HepG2 (cell line): ENCODE results near the gene SH3PXD2A. TPM values are rescaled to one million over a fixed set of nuclear protein-coding genes. Genes with fewer than 3 reads are reported as not detected.

Source experiments
- EHMT2 ChIP-seq: fragments of 200-600 bp; sonication (generic); IDR thresholded peaks from 2 replicates; pipeline ENCODE4 v1.7.0; 2017; ENCODE audit warnings: antibody characterized with exemption, low read depth, low read length, borderline replicate concordance
- ELF1 ChIP-seq: sonication (generic); formaldehyde crosslinking; IDR thresholded peaks from 2 replicates; pipeline ENCODE4 v1.4.0; 2020; ENCODE audit warnings: missing genetic modification reagents
- LCORL ChIP-seq, 2 experiments: fragments of 450-650 bp in 1 of 2; sonication (generic) in 1 of 2; formaldehyde crosslinking in 1 of 2; IDR thresholded peaks; 2 replicates each; pipeline versions ENCODE4 v1.5.0 to v1.6.1; 2017 to 2020; ENCODE audit warnings: antibody characterized with exemption in 1 of 2, missing genetic modification reagents in 1 of 2
- MTA1 ChIP-seq: sonication (generic); formaldehyde crosslinking; IDR thresholded peaks from 2 replicates; pipeline ENCODE4 v1.4.0; 2020; ENCODE audit warnings: missing genetic modification reagents, mild to moderate bottlenecking, borderline replicate concordance
- ZBTB1 ChIP-seq: sonication (generic); formaldehyde crosslinking; IDR thresholded peaks from 2 replicates; pipeline ENCODE4 v1.4.0; 2020; ENCODE audit warnings: missing genetic modification reagents, borderline replicate concordance
- ZNF101 ChIP-seq: sonication (generic); formaldehyde crosslinking; IDR thresholded peaks from 2 replicates; pipeline ENCODE4 v1.4.0; 2020; ENCODE audit warnings: mild to moderate bottlenecking, low read depth, missing genetic modification reagents, borderline replicate concordance
- ZNF256 ChIP-seq: sonication (generic); formaldehyde crosslinking; conservative IDR thresholded peaks from 2 replicates; pipeline ENCODE4 v1.4.0; 2020; ENCODE audit warnings: missing genetic modification reagents
- ZNF547 ChIP-seq: sonication (generic); formaldehyde crosslinking; IDR thresholded peaks from 2 replicates; pipeline ENCODE4 v1.5.1; 2020; ENCODE audit warnings: mild to moderate bottlenecking, missing genetic modification reagents
- ZNF749 ChIP-seq: sonication (generic); formaldehyde crosslinking; IDR thresholded peaks from 2 replicates; pipeline ENCODE4 v1.8.0; 2022; ENCODE audit warnings: mild to moderate bottlenecking, missing genetic modification reagents, moderate library complexity, borderline replicate concordance
- ZSCAN22 ChIP-seq: sonication (generic); formaldehyde crosslinking; IDR thresholded peaks from 2 replicates; pipeline ENCODE4 v1.4.0; 2020; ENCODE audit warnings: mild to moderate bottlenecking, missing genetic modification reagents
- polyA plus RNA-seq, 8 experiments: library from polyadenylated mRNA; depleted of rRNA in 3 of 8; stranded (reverse) in 7 of 8; unstranded in 1 of 8; fragments of >200 nt; fragmentation: Illumina TruSeq in 4 of 8; extraction: Trizol in 4 of 8; gene quantifications; 2 replicates each; pipeline versions ENCODE4 v1.2.1 to v1.2.3, GENCODE V29; 2011 to 2016; ENCODE audit warnings: low read depth in 4 of 8, missing spikeins in 1 of 8, mixed read lengths in 1 of 8; ENCODE audit not compliant: insufficient read depth in 1 of 8
- total RNA-seq, 5 experiments: library from RNA; depleted of rRNA; stranded (reverse); fragments of >200 nt; fragmentation: Illumina TruSeq; extraction: Trizol; gene quantifications; 2 replicates each; pipeline ENCODE4 v1.2.3, GENCODE V29; 2016; ENCODE audit warnings: low read depth in 1 of 5
- TF ChIP-seq, protein P1 (sequence below): sonication (generic); formaldehyde crosslinking; IDR thresholded peaks from 2 replicates; pipeline ENCODE4 v1.4.0; 2020; ENCODE audit warnings: mild to moderate bottlenecking, missing genetic modification reagents
- TF ChIP-seq, protein P2 (sequence below): sonication (generic); formaldehyde crosslinking; conservative IDR thresholded peaks from 2 replicates; pipeline ENCODE4 v1.4.0; 2020; ENCODE audit warnings: missing genetic modification reagents
- TF ChIP-seq, protein P3 (sequence below): sonication (generic); formaldehyde crosslinking; IDR thresholded peaks from 2 replicates; pipeline ENCODE4 v1.5.0; 2020; ENCODE audit warnings: mild to moderate bottlenecking, low read depth, missing genetic modification reagents, borderline replicate concordance
- TF ChIP-seq, protein P4 (sequence below): sonication (generic); formaldehyde crosslinking; IDR thresholded peaks from 2 replicates; pipeline ENCODE4 v1.4.0; 2020; ENCODE audit warnings: missing genetic modification reagents; ENCODE audit errors: not compliant biosample characterization
- TF ChIP-seq, protein P5 (sequence below), 2 experiments: sonication (generic) in 1 of 2; formaldehyde crosslinking in 1 of 2; IDR thresholded peaks; 2 replicates each; pipeline versions ENCODE4 v1.5.1 to v1.6.1; 2011 to 2020; ENCODE audit warnings: borderline replicate concordance in 1 of 2, low read depth in 1 of 2, low read length in 1 of 2, mild to moderate bottlenecking in 1 of 2, missing genetic modification reagents in 1 of 2, moderate library complexity in 1 of 2

SH3PXD2A gene
- total and polyA plus RNA-seq, 2 of the 13 experiments (the other 11 are each of a cell fraction or from before 2014, with no cell fraction given), result 11.1 to 11.3 TPM

DNA sequence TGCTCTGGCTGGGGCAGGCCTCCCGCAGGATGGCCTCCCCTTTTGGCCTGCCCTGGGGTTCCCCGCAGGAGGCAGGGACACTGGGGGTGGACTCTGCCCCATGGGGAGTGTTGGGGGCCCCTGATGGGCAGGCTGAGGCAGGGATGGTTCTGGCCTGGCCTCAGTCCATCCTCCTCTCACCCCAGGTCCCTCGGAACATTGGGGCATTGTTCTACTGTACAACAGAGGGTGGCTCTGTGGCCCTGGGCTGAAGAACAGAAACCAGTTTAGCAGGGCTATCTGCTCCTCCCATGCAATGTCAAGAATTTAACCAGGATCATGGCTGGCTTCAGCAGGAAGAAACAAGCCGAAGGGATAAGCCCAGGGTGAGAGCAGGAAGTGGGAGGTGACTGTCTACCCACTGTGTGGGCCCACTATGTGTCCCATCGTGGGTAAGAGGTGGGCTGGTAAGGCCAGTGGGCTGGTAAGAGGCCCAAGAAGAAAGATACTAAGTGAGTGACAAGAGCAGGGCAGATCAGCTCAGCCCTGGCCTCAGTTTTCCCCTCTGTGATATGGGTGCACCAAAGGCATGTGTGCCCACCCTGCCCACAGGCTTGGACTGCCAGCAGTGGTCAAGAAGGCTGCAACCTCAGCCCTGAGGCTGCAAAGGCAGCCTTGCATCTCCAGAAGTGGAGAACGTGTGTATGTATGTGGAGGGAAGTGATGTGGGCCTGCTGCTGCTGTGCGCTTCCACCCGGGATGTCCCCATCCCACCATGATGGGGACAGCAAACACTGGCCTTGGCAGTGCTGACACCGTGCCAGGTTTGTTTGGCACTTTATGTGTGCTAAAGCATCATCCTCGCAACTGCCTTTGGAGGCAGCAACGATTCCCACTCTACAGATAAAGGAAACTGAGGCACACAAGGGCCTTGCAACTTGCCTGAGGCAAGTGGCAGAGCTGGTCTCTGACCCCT, 138.9 kb downstream of the SH3PXD2A start (continued):
- TF ChIP-seq, protein P1, sequence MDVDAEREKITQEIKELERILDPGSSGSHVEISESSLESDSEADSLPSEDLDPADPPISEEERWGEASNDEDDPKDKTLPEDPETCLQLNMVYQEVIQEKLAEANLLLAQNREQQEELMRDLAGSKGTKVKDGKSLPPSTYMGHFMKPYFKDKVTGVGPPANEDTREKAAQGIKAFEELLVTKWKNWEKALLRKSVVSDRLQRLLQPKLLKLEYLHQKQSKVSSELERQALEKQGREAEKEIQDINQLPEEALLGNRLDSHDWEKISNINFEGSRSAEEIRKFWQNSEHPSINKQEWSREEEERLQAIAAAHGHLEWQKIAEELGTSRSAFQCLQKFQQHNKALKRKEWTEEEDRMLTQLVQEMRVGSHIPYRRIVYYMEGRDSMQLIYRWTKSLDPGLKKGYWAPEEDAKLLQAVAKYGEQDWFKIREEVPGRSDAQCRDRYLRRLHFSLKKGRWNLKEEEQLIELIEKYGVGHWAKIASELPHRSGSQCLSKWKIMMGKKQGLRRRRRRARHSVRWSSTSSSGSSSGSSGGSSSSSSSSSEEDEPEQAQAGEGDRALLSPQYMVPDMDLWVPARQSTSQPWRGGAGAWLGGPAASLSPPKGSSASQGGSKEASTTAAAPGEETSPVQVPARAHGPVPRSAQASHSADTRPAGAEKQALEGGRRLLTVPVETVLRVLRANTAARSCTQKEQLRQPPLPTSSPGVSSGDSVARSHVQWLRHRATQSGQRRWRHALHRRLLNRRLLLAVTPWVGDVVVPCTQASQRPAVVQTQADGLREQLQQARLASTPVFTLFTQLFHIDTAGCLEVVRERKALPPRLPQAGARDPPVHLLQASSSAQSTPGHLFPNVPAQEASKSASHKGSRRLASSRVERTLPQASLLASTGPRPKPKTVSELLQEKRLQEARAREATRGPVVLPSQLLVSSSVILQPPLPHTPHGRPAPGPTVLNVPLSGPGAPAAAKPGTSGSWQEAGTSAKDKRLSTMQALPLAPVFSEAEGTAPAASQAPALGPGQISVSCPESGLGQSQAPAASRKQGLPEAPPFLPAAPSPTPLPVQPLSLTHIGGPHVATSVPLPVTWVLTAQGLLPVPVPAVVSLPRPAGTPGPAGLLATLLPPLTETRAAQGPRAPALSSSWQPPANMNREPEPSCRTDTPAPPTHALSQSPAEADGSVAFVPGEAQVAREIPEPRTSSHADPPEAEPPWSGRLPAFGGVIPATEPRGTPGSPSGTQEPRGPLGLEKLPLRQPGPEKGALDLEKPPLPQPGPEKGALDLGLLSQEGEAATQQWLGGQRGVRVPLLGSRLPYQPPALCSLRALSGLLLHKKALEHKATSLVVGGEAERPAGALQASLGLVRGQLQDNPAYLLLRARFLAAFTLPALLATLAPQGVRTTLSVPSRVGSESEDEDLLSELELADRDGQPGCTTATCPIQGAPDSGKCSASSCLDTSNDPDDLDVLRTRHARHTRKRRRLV (CRISPR knock-in tag), result no peak
- peak; percentile 57; the same call in 1 of the 2 replicates for TF ChIP-seq ELF1 (CRISPR knock-in tag)
- TF ChIP-seq ZNF256 (CRISPR knock-in tag), result no peak
- TF ChIP-seq, protein P2, sequence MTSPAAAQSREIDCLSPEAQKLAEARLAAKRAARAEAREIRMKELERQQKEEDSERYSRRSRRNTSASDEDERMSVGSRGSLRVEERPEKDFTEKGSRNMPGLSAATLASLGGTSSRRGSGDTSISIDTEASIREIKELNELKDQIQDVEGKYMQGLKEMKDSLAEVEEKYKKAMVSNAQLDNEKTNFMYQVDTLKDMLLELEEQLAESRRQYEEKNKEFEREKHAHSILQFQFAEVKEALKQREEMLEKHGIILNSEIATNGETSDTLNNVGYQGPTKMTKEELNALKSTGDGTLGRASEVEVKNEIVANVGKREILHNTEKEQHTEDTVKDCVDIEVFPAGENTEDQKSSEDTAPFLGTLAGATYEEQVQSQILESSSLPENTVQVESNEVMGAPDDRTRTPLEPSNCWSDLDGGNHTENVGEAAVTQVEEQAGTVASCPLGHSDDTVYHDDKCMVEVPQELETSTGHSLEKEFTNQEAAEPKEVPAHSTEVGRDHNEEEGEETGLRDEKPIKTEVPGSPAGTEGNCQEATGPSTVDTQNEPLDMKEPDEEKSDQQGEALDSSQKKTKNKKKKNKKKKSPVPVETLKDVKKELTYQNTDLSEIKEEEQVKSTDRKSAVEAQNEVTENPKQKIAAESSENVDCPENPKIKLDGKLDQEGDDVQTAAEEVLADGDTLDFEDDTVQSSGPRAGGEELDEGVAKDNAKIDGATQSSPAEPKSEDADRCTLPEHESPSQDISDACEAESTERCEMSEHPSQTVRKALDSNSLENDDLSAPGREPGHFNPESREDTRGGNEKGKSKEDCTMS (CRISPR knock-in tag), result no peak
- TF ChIP-seq, protein P3, sequence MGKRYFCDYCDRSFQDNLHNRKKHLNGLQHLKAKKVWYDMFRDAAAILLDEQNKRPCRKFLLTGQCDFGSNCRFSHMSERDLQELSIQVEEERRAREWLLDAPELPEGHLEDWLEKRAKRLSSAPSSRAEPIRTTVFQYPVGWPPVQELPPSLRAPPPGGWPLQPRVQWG (CRISPR knock-in tag), result no peak
- no peak for TF ChIP-seq ZNF101 (CRISPR knock-in tag)
- TF ChIP-seq, protein P4, sequence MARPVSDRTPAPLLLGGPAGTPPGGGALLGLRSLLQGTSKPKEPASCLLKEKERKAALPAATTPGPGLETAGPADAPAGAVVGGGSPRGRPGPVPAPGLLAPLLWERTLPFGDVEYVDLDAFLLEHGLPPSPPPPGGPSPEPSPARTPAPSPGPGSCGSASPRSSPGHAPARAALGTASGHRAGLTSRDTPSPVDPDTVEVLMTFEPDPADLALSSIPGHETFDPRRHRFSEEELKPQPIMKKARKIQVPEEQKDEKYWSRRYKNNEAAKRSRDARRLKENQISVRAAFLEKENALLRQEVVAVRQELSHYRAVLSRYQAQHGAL (CRISPR knock-in tag), result no peak
- TF ChIP-seq, protein P5, sequence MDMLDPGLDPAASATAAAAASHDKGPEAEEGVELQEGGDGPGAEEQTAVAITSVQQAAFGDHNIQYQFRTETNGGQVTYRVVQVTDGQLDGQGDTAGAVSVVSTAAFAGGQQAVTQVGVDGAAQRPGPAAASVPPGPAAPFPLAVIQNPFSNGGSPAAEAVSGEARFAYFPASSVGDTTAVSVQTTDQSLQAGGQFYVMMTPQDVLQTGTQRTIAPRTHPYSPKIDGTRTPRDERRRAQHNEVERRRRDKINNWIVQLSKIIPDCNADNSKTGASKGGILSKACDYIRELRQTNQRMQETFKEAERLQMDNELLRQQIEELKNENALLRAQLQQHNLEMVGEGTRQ (IDR thresholded peaks at IDR 0.05; ENCODE audit: low read depth, low read length), result no peak
- TF ChIP-seq, protein P5 (CRISPR knock-in tag; IDR thresholded peaks at IDR 0.05; ENCODE audit: borderline replicate concordance), result no peak
- TF ChIP-seq MTA1 (CRISPR knock-in tag), result no peak
- no peak for TF ChIP-seq LCORL (IDR thresholded peaks at IDR 0.05)
- peak; percentile 36; the same call in 1 of the 2 replicates for TF ChIP-seq LCORL (CRISPR knock-in tag; IDR thresholded peaks at IDR 0.05)
- no peak for TF ChIP-seq ZSCAN22 (CRISPR knock-in tag)
- no peak for TF ChIP-seq EHMT2
- TF ChIP-seq ZNF547 (CRISPR knock-in tag), result peak; percentile 68; the same call in 1 of the 2 replicates
- no peak for TF ChIP-seq ZBTB1 (CRISPR knock-in tag)
- TF ChIP-seq ZNF749 (CRISPR knock-in tag), result no peak
